Hepatocyte (in vitro differentiated cells): Measurements from ENCODE around the gene BCLAF1.

Experiments
- CTCF ChIP-seq: fragments of 200-600 bp; sonication (generic); IDR thresholded peaks from 2 replicates; pipeline ENCODE4 v1.5.1; 2016; ENCODE audit warnings: antibody characterized with exemption, mild to moderate bottlenecking; ENCODE audit not compliant: poor library complexity
- EZH2 ChIP-seq: fragments of 200-600 bp; sonication (generic); IDR thresholded peaks from 2 replicates; pipeline ENCODE4 v1.6.1; 2016; ENCODE audit warnings: antibody characterized with exemption, mild to moderate bottlenecking, borderline replicate concordance

- TF ChIP-seq EZH2, result no peak
- no peak for TF ChIP-seq CTCF
These were observed 46.2 kb upstream of the BCLAF1 start for GRCh38 chr6:136335736-136336363.
